ENCODE data around the gene DGKG.
A peak's percentile ranks its signal among the peaks of the same experiment; 100 is the strongest.

DGKG gene

GRCh38 chr3:186318135-186318534 is 43.9 kb downstream of the DGKG start:
- DNase-seq (ENCODE audit: low spot score) = no peak

- DNase-seq (ENCODE audit: low spot score) = no peak
Measured at GRCh38 chr3:186317478-186317877, 44.6 kb downstream of the DGKG start.

- DNase-seq (ENCODE audit: low spot score) = no peak
Measured at GRCh38 chr3:186316666-186317260, 45.3 kb downstream of the DGKG start.

GRCh38 chr3:186315581-186316354 is 46.3 kb downstream of the DGKG start:
- DNase-seq (ENCODE audit: low spot score) = no peak

- no peak for DNase-seq (ENCODE audit: low spot score)
Measured at GRCh38 chr3:186314896-186315295, 47.1 kb downstream of the DGKG start.

- no peak for DNase-seq (ENCODE audit: low spot score)
Measured at GRCh38 chr3:186311441-186311840, 50.6 kb downstream of the DGKG start.

- no peak for DNase-seq (ENCODE audit: low spot score)
Measured at GRCh38 chr3:186308549-186308948, 53.5 kb downstream of the DGKG start.

DNA sequence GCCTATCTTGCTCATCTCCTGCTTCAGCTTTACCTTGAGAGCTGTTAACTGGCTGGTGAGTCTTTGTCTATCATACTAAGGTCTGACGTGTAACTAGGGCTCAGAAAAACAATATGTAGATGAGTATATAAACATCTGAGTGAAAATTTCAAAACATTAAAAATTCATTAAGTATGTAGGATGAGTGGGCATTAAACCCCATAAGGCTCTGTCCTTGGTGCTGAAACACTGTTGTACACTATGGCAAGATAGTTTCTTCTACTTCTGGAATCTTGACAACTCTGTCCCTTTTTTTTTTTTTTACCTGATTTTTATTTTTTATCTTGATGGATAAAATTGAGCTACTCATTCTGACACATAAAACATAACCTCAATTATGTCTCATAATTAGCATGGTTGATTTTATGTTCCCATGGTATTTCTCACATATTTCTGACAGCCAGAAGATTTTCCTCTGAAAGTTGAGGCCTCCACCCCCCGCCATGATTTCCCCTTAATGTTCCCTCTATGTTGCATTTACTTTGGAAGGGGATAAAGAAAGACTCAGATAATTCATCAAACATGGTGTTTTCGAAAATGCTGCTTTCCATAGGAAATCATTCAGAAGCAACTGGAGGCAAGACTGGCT is 54.3 kb downstream of the DGKG start:
- peak; percentile 41 for DNase-seq (ENCODE audit: low spot score)

- no peak for DNase-seq (ENCODE audit: low spot score)
Measured at GRCh38 chr3:186305286-186305685, 56.7 kb downstream of the DGKG start.

- DNase-seq (ENCODE audit: low spot score) = peak; percentile 37
Measured at GRCh38 chr3:186303965-186304364, 58.1 kb downstream of the DGKG start.

DNA sequence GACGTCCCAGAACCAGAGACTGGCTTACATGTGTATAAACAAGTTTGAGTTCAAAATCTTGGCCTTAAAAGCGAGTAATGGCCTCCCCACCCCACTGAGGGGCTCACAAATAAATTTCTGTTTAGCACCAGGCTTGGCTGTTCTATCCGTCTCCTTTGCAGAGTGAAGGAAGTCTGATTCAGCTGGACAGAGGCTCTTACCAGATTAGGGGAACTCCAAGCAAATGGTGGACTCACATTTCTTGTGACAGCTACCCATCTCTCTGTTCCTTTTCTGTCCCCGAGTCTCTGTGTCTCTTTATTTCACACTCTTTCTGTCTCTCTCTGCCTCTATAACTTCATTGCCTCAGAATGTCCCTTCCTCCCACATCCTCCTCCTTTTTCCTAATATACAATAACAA is 62.7 kb downstream of the DGKG start:
- no peak for DNase-seq (ENCODE audit: low spot score)

- no peak for DNase-seq (ENCODE audit: low spot score)
Measured at GRCh38 chr3:186298876-186299275, 63.2 kb downstream of the DGKG start.

DNA sequence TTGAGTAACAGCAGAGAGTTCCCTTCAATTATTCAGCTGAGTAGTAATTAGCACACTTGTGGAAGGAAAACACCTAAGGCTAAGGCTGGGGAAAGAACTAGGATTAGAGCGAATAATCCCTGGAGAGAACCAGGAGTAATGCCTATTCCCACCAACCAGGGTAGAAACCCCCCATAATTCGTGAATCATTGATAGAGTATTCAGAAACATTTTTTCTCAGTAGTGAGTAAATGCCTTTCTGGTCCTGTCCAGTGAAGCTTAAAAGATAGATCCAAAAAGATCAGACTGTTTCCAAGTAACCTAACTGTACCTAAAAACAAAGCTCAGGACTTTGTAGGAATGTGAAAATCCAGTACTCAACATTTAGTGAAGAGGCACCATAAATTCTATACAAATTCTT is 71.2 kb downstream of the DGKG start:
- no peak for DNase-seq (ENCODE audit: low spot score)

DNA sequence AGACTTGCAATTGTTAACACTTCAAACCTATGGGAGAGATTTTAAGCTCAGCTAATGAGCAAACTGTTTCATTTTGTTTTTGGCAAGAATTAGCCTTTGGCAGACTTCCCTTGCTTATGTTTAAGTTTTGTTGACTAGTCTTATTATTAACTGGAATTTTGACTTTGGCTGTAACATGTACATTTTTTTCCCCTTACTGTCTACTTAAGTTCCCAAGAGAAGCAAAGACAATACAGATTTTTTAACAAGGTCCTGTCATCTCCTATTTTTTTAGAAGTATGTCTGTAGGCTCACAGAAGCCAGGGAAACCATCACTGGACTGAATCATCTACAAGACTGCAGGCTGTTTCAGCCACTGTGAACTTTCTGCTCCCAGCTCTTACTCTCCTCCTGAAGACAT is 74.3 kb downstream of the DGKG start:
- no peak for DNase-seq (ENCODE audit: low spot score)

GRCh38 chr3:186286114-186286513 is 75.9 kb downstream of the DGKG start:
- no peak for DNase-seq (ENCODE audit: low spot score)

DNA sequence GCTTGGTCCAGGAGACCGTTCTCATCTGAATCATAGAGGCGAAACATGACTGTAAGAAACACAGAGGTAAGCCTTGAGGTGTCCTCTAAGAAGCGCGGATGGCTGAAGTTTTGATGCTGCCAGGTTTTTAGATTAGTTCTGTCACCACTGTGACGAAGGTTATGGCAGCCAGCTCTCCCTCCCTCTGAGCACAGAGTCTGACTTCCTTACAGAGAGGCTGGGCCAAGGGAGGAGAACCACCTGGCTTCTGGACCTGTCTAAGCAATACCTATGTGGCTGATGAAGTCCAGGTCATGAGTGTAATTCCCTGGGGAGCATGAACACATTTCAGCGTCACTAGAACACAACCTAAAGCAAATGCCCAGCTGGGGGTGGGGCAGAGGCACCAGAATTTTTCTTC is 77.4 kb downstream of the DGKG start:
- no peak for DNase-seq (ENCODE audit: low spot score)

- no peak for DNase-seq (ENCODE audit: low spot score)
Measured at GRCh38 chr3:186284349-186284652, 77.7 kb downstream of the DGKG start.

GRCh38 chr3:186283651-186284348 is 78.2 kb downstream of the DGKG start:
- no peak for DNase-seq (ENCODE audit: low spot score)

- no peak for DNase-seq (ENCODE audit: low spot score)
Measured at GRCh38 chr3:186283096-186283495, 78.9 kb downstream of the DGKG start.

- no peak for DNase-seq (ENCODE audit: low spot score)
Measured at GRCh38 chr3:186281176-186281575, 80.9 kb downstream of the DGKG start.

- DNase-seq (ENCODE audit: low spot score) = no peak
Measured at GRCh38 chr3:186280737-186281136, 81.3 kb downstream of the DGKG start.

DNA sequence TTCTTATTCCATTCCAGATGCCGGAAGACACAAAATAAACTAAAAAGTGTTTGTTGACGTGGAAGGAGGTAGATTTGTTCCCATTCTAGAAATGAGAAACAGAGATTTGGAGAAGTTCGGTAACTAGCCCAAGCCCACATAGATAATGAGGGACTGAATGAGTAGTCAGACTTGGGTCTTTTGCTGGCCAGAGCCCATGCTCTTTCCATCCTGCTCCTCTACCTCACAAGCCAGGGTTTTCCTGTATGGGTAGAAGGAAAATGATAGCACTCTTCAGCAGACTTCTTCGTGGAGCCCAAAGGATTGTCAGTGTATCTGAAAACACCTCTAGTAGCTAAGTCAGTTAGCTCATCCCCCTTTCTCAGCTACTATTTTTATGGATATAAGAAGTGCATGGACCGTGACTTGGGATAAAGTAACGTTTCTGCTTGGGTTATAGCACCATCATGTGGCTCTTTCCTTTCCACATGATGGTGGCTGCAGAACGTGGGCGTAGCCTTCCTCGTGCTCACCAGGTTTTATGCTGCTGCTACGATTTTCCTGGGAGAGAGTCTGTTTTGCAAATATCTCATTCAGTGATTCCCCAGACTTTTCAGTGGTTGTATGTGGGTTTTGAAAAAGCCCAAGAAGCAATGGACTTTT is 84.6 kb downstream of the DGKG start:
- peak; percentile 52 for DNase-seq (ENCODE audit: low spot score)

- no peak for DNase-seq (ENCODE audit: low spot score)
Measured at GRCh38 chr3:186275436-186275835, 86.6 kb downstream of the DGKG start.

All from iPS-NIHi11 (cell line).